NCI-H1694 (cell line): ENCODE data around the gene RUVBL1.
A peak's percentile ranks its signal among the peaks of the same experiment; 100 is the strongest.

ENCODE experiments used
- DNase-seq: peaks from one replicate; lab custom pipeline; 2025; lab: John Stamatoyannopoulos, UW

Gene RUVBL1

DNA sequence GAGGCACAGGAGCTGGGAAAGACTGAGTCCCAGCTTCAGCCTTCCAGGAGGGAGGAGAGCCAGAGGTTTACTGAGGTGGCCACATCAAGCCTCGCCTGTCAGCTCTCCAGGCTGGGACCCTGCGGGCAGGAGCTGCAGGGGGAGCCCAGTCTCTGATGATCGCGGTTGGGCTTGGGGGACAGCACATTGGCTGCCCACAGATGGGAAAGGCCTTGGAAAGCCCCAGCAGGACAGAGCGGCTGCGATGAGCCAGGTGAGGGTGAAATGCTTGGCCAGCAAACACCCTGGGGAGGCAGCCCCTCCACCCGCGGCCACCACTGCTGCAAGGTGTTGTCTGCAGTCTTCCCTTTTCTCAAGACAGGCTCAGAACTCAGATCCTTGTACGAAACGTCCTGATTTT, 40.2 kb downstream of the RUVBL1 start:
- DNase-seq, result no peak

DNA sequence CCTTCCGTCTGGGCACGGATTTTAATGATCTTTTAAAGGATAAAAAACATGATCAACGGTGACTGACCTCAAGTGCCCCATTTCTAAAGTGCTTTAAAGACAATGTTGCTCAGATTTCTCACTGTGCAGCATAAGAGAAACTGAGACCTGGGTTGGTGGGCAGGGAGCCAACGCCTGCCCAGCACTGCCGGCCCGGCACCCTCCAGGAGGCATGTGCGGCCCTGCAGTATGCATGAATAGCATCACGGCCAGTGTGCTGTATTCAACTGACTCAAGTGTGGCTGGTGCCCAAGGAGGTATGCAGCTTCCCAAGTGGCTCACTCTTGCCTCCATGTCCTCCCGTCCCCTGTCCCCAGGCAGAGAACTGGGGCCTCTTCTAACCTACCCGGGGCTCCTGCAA, 41.1 kb downstream of the RUVBL1 start:
- DNase-seq, result no peak

DNA sequence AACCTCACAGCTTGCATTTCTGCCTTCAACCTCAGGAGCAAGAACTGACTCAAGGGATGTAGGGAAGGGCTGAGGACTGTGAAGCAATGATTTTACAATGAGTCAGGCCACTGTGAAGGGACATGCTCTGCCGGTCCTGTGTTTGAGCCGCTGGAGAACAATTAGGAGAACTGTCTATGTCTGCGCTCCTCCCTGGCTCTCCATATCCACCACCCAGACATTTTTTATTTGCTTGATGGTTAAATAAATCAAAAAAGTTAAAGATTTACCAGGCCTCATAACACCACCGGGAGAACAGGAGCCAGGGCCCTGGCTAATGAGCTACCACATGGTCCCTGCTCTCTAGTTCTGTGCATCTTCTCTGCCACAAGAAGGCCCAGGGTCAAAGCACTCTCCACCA, 41.8 kb downstream of the RUVBL1 start:
- DNase-seq, result no peak

DNA sequence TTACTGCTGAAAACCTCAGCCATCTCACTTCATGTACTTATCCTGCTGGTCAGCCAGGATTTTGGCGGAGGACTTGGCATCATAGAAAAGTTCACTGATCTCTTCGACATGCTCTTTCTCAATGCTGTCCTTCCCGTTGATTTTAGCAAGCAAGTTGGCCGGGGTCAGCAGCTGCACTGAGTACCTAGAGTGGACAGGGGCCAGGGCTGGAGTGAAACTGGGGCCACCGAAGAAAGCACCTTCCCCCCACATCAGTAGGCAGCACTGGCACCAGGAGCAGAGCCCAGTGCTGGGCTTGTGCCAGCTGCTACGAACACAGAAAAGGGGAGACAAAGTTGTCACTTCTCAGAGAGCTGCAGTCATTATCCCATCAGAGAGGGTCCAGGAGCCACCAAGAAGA, 42.4 kb downstream of the RUVBL1 start:
- DNase-seq, result no peak

DNA sequence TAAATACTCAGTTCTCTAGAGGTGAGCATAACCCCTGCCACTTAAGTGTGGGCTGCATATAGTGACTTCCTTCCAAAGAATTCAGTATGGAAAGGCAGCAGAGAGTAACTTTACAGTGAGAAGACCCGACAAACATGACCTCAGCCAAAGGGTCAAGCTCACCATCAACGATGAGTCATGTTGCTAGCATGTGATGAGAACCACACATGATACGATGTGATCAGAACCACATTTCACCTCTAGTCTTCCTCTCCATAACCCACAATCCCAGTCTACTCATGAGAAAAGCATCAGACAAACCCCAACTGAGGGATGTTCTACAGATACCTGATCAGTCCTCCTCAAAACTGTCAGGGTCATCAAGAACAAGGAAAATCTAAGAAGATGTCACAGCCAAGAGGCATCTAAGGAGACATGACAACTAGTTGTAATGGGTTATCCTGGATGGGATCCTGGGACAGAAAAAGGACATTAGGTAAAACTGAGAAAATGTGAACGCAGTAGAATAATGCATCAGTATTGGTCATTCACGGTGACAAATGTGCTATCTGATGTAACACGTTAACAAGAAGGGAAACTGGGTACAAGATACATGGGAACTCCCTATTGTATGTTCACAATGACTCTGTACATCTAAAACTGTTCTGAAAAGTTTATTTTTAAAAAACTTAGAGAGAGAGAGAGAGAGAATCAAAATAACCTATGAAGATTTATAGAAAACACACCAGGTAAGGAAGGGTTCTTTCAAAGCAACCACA, 43.1 kb downstream of the RUVBL1 start:
- DNase-seq, result no peak

DNA sequence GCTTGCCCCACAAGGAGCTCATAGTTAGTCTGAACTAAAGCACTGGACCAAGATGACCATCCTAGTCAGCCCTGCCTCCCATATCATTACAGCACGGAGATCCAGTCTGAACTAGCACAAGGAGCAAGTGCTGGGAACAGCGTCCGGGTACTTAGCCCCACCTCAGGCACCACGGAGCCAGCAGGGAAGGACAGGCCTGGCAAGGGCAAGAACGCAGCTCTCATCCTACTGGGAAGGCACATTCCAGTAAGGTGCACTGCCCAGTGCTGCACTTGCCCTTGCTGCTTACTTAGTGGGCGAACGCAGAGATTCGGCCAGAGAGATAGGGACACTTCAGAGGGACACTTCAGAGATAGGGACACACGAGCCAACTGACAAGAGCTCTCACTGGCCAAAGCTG, 43.8 kb downstream of the RUVBL1 start:
- no peak for DNase-seq

- no peak for DNase-seq
These were observed 44.7 kb downstream of the RUVBL1 start for GRCh38 chr3:128078875-128079274.

GRCh38 chr3:128078322-128078721, 45.3 kb downstream of the RUVBL1 start:
- DNase-seq, result no peak

- no peak for DNase-seq
These were observed 45.9 kb downstream of the RUVBL1 start for GRCh38 chr3:128077665-128078064.

GRCh38 chr3:128077202-128077624, 46.4 kb downstream of the RUVBL1 start:
- DNase-seq, result no peak

DNA sequence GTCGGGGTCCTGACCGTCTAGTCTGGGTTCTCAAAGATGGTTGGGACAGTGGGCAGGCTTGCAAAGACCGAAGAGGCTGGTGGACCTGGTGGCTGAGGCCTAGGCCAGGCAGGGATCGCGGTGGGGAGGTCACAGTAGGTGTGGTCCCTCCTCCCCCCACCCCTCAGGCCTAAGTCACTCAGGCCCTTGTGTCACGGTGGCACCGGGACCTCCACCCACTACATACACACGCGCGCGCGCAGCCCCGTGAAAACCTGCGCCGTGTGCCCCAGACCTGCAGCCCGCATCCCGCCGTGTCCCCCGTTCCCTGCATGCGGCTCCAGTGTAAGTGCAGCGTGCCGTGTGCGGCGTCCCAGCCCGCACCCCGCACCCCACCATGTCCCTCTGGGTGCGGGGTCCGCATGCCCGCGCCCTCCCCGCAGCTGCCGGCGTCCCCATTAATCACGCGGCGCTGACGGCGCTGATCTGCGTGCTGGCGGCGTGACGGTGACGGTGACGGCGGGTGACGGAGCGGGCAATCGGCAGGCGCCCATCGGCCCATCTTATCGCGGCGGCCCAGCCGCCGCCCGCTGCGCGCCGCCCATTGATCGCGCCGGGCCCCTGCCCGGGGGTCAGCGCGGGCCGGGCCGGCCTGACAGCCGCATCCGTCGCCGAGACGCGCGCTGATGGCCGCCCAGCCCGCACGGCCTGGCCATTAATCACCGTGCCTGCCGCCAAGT, 47.0 kb downstream of the RUVBL1 start:
- DNase-seq, result no peak

- DNase-seq, result no peak
These were observed 47.8 kb downstream of the RUVBL1 start for GRCh38 chr3:128075522-128076482.

DNA sequence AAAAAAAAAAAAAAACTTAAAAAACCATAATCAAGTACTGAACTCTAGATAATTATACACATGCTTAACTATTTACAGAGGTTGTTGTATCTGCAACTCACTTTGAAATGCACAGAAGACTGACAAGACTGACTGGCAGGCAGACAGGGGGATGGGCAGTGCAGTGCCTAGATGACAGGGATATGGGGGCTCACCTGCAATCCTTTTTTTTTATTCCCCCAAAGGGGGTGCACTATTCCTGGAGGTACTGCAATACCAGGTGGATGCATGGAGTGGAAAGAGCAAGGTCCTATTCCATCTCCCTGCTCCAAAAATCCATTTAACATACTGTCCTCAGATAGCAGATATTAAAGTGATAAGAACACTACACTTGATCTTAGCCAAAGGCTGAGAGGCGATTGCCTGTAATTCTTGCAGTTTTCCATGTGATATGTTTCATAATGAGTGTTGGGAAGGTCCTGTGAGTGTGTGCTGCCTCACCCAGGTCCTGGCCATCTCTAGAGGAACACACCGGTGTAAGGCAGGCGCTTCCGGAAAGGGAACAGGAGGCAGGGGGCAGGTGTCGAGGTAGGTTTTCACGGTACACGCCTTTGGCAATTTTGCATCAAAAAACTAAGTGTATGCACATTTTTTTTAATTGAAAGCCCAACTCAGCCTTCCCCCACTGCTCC, 48.6 kb downstream of the RUVBL1 start:
- DNase-seq, result no peak

- DNase-seq, result no peak
These were observed 49.8 kb downstream of the RUVBL1 start for GRCh38 chr3:128073807-128074206.

DNA sequence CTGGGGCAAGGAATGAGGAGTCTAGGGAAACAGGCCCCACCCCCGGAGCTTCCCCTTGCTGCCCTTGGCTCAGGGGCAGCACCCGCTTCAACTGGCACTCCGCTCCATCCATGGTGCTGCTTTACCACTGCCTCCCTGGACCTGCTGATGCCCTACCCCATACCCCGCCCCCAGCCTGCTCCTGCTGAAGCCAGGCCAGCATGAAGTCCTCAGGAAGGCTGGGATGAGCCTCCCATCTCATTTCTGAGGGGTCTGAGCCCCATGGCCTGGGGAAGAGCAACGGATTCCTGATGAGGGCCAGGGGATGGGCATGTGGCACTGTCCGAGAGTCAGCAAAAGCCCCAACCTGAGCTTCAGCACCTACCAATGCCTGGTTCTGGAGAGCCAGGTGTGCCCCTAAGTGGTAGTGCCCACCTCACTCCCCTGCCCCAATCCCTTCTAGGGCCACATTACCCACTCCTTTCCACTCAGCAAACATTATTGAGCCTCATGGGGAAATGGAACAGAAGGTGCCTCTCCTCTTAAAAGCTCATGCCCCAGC, 50.4 kb downstream of the RUVBL1 start:
- DNase-seq, result no peak

DNA sequence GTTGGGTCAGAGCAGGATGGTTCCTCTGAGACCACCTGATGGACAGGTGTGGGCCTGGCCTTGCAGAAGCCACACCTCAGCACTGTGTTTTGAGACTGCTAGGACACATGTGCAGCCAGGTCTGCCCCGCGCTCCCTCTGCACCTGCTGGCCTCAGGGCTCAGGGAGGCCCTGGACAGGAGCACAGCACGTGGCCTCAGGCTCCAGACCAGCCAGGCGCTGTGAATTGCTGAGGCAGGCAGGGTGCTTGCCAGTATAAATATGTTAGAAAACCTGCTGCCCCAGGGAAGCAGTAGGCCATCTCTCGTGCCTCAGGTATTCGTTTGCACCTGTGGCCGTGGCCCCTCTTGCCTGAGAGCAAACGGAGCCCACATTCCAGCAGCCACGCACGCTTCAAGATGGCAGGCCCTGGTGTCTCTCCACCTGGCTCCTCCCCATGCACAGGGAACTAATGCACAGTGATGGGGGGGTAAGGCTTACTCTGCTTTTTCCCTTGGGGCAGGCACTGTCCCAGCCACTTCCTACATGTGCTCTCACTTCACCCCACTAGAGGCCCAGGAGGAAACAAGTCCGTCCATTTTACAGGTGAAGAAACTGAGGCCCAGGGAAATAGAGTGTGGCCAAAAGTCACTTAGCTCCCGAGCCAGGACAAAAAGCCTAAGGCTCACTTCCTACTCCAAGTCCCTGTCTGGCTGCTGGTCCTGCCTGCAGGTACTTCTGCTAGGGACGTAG, 51.0 kb downstream of the RUVBL1 start:
- no peak for DNase-seq

GRCh38 chr3:128071771-128072453, 51.7 kb downstream of the RUVBL1 start:
- DNase-seq, result no peak

GRCh38 chr3:128070898-128071591, 52.6 kb downstream of the RUVBL1 start:
- no peak for DNase-seq

- no peak for DNase-seq
These were observed 54.3 kb downstream of the RUVBL1 start for GRCh38 chr3:128069271-128069670.

GRCh38 chr3:128068156-128068620, 55.4 kb downstream of the RUVBL1 start:
- peak; percentile 29 for DNase-seq
